Medulla oblongata (tissue), 1 donor: ENCODE data around the gene HAPLN3.

Experiments
- DNase-seq: peaks from one replicate; pipeline ENCODE4 v3.0.0-alpha.2; 2015; ENCODE audit errors: extremely low spot score

HAPLN3 gene

DNA sequence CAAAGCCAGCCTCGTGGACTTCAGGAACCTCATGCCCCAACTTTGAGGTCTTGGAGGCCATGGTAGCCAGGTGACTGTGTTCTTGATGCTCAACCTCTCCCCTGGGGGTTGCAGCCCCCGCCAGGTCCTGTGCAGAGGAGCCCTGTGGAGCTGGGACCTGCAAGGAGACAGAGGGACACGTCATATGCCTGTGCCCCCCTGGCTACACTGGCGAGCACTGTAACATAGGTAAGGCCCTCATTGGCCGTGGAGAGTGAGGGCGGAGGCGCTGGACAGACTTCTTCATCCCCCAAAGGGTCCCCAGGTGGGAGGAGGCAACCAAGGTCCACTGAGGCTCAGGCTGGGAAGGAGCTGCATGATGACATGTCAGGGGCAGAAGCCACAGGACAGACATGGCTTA is 35.1 kb downstream of the HAPLN3 start:
- DNase-seq, result no peak

DNA sequence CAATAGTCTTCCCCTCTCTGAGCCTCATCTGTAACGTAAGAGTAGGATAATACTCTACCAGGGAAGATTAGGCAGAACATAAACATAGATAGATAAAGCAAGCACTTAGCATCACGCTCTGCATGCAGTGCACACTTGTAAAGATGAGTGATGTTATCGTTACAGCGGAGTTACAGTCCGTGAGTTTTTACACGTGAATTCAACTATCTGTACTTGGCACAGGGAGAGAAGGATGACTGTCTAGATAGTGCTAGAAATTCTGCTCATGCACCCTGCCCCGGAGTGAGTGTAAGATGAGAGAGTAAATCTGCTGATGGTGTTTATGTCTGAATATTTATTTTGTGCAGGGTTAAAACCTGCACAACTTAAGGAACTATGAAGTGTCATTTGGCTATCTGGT is 35.8 kb downstream of the HAPLN3 start:
- no peak for DNase-seq

DNA sequence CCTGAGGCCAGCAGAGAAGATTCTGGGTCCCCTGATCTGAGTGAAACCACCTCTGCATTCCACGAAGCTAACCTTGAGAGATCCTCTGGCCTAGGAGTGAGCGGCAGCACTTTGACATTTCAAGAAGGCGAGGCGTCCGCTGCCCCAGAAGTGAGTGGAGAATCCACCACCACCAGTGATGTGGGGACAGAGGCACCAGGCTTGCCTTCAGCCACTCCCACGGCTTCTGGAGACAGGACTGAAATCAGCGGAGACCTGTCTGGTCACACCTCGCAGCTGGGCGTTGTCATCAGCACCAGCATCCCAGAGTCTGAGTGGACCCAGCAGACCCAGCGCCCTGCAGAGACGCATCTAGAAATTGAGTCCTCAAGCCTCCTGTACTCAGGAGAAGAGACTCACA is 36.4 kb downstream of the HAPLN3 start:
- DNase-seq, result no peak

DNA sequence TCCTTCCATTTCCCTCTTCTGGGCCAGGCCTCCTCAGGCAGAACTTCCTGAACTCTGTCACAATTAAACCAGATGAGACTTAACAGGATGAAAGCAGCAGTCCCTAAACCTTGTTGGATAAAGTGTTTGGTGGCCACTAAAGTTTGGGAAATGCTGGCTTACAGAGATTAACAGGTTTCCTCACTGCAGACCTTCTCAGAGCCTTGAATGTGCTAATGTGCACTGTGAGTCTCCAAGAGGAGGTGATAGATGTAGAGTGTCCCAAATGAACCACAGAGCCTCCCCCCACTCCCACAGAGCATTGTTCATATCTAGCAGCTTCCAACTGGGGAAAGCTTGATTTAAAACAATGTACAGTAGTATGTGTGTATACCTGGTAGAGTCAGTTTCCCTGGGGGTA is 42.9 kb downstream of the HAPLN3 start:
- no peak for DNase-seq

DNA sequence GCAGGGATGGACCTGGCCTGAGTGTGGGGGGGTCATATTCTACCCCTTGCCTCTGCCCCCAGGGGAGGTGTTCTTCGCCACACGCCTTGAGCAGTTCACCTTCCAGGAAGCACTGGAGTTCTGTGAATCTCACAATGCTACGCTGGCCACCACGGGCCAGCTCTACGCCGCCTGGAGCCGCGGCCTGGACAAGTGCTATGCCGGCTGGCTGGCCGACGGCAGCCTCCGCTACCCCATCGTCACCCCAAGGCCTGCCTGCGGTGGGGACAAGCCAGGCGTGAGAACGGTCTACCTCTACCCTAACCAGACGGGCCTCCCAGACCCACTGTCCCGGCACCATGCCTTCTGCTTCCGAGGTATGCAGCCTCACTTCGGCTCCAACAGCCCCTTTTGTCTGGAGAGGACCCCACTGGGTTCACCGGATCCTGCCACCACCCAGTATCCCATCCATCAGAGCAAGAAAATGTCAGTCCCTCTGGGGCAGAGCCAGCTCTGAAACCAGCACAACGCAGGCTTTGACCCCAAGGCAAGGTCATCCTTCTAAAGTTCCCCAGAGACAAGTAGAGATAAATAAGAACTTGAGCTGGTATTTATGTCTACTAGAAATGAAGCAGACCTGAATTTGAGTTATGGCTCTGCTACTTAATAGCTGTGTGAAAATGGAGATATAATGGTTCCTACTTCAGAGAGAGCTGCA is 45.8 kb downstream of the HAPLN3 start:
- DNase-seq, result no peak

DNA sequence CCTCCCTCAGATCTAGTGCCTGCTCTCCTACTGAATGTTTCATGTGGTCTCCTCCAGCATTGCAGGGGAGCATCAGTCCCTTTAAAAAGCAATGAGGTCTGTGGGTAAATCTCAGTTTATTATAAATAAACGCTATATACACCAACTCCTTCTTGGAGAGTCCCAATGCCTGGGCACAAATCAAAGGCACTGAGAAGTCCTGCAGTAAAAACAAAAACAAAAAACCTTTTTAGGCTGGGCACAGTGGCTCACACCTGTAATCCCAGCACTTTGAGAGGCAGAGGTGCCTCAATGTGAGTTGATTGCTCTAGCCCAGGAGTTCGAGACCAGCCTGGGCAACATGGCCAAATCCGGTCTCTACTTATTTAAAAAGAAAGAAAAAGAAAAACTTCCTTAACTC is 47.1 kb downstream of the HAPLN3 start:
- no peak for DNase-seq

DNA sequence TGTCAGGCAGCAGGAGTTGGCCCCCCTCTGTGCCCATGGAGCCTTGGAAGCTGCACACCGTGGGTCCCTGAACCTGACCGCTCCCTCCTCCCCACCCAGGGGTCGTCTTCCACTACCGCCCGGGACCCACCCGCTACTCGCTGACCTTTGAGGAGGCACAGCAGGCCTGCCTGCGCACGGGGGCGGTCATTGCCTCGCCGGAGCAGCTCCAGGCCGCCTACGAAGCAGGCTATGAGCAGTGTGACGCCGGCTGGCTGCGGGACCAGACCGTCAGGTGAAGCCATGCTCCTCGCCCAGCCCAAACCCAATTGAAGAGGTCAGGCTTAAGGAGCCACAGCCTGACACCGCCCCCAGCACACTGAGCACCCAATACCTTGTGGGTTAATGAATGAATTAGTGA is 48.2 kb downstream of the HAPLN3 start:
- no peak for DNase-seq

DNA sequence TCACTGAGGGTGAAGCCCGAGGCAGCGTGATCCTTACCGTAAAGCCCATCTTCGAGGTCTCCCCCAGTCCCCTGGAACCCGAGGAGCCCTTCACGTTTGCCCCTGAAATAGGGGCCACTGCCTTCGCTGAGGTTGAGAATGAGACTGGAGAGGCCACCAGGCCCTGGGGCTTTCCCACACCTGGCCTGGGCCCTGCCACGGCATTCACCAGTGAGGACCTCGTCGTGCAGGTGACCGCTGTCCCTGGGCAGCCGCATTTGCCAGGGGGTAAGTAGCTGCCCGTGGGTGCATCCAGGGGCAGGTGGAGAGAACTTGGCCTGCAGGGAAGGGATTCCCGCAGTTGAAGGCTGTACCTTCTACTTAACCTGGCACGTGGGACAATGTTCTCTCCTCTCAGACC is 49.7 kb downstream of the HAPLN3 start:
- DNase-seq, result no peak

DNA sequence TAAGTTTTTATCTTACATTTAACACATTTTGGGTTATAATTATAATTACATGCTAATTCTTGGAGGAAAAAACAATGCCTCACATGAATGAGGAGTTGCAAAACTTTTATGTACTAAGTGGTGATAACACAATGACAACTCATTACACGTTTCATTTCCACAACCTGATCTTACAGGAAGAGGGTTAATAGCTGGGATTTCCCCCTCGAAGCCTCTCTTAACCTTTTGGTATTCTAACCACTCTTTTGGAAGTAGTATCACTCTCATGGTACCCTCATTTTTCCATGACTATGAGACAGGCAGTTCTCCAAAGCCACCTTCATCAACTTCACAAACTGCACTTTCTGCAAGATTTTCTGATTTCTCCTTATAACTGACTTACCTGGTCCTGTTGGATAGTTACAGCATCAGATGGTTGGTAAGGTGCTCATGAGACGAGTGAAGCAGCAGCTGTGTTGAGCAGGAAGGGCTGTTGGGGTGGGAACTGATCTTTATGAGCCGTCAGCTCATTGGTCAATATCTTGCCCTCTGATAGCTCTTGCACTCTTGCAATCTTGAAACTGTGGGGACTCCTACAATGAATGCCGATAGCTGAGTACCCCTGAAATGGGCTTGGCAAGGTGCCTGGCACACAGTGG is 50.5 kb downstream of the HAPLN3 start:
- no peak for DNase-seq

DNA sequence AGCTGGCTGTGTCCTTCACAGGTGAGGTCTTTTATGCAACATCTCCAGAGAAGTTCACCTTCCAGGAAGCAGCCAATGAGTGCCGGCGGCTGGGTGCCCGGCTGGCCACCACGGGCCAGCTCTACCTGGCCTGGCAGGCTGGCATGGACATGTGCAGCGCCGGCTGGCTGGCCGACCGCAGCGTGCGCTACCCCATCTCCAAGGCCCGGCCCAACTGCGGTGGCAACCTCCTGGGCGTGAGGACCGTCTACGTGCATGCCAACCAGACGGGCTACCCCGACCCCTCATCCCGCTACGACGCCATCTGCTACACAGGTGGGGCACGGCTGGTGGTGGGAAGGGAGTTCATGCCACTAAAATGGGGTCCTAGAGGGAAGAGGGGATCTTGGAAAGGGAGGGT is 52.0 kb downstream of the HAPLN3 start:
- no peak for DNase-seq

DNA sequence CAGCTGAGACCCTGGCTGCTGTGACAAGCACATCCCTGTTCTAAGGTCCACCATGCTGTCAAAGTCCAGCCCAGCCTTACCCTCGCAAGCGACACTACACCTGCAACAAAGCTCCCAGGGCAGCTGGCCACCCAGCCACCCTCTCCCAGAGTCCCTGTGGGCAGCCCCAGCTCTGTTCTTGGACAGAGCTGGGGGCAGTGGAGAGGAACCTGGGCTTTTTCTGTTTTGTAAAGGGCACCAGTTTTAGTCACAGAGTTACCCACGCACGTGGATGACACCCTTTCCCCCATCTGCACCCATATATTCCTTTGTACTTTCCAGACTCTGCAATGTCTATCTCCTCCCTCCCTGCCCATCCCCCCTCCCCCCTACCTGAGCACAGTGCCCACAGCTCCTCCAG is 53.2 kb downstream of the HAPLN3 start:
- no peak for DNase-seq

DNA sequence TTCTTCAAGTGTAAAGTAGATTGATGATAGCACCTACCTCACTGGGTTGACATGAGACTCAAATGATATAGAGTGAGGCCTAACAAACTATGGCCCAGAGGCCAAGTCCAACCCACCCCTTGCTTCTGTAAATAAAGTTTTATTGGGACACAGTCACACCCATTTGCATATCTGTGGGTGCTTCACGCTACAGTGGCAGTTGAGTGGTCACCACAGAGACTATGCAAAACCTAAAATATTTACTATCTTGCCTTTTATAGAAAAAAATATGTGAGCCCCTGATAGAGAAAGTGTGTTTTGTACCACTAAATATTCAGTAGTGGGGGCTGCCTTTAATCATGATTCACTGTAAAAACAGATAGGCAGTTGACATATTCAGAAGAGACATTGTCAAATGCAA is 54.1 kb downstream of the HAPLN3 start:
- no peak for DNase-seq

DNA sequence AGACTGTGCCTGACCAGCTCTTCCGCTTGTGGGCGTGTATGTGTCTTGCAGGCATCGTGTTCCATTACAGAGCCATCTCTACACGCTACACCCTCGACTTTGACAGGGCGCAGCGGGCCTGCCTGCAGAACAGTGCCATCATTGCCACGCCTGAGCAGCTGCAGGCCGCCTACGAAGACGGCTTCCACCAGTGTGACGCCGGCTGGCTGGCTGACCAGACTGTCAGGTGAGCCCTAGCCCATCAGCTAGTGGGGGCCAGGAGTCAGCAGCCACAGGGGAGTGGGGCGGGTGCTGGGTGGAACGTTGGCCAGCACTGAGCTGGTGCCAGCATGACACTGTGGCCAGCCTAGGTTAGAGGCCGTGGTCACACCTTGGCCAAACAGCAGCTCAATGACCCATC is 55.4 kb downstream of the HAPLN3 start:
- DNase-seq, result no peak

DNA sequence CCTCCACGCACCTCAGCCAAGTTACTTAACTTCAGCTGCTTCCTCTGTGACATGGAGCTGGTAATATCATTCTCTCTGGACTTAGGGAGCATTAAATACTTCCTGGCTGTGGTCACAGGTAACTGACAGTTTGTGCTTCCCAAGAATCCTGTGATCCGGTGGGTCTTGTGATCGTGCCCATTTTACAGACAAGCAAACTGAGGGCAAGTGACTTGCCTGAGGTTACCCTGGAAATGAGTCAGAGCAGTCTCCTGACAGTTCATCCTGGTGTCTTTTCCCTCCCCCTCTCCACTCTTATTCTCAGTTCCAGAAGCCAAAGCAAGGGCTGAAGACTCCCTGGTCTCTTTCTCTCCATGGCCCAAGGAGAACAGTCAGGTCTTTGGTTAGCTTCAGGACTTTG is 56.2 kb downstream of the HAPLN3 start:
- DNase-seq, result no peak

DNA sequence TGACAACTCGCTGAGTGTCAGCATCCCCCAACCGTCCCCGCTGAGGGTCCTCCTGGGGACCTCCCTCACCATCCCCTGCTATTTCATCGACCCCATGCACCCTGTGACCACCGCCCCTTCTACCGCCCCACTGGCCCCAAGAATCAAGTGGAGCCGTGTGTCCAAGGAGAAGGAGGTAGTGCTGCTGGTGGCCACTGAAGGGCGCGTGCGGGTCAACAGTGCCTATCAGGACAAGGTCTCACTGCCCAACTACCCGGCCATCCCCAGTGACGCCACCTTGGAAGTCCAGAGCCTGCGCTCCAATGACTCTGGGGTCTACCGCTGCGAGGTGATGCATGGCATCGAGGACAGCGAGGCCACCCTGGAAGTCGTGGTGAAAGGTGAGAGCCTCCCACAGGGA is 56.7 kb downstream of the HAPLN3 start:
- no peak for DNase-seq

DNA sequence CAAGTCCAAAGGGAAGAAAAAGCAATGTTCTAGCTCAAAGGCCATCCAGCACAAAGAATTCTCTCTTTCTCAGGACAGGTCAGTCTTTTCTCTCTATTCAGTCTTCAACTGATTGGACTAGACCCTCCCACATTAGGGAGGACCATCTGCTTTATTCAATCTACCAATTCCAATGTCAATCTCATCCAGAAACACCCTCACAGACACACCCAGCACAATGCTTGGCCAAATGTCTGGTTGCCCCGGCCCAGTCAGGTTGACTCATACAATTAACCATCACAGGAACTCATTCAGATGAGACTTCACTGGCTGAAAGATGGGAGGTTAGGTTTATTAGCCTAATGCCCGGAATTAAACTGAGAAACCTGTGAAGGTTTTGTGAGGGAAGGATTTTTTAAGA is 59.7 kb downstream of the HAPLN3 start:
- no peak for DNase-seq

DNA sequence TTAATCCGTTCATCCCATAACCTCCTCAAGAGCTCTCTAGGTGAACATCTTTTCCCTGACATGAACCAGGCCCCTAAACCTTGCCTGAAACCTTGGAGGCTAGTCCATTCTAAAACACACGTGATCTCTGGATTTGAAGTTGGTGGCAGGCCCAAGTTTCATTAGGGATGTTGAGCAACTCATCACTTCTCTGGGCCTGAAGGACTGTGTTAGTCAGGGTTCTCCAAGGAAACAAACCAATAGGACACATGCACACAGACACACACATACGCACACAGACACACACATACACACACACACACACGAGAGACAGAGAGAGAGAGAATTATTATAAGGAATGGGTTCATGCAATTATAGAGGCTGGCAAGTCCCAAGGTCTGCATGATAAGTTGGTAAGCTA is 60.2 kb downstream of the HAPLN3 start:
- no peak for DNase-seq

DNA sequence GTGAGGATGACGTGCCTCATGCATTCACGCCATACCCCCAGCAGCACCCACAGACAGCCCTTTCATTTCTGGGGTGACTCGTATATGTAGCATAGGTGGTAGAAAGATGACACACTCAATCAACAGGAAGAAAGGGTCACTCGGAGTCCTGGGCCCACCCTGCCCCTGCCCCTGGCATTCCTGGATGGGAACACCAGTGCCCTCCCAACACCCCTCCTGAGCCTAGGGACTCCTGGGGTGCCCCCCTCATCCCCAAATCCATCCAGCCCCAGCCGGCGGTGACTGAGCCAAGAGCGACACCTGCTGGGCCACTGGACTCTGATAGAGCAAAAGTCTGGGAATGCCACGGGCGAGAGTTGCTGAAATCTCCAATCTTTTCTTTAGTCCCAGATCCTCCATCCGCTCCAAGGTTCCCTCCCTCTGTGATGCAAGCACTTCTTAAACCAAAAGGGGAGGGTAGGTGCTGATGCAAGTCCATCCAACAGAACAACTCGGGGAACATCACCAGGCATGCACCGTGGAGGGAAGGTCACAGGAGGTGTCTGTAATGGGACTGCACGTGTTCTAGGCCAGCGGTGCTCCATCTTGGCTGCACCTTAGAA is 61.0 kb downstream of the HAPLN3 start:
- peak; percentile 75 for DNase-seq

DNA sequence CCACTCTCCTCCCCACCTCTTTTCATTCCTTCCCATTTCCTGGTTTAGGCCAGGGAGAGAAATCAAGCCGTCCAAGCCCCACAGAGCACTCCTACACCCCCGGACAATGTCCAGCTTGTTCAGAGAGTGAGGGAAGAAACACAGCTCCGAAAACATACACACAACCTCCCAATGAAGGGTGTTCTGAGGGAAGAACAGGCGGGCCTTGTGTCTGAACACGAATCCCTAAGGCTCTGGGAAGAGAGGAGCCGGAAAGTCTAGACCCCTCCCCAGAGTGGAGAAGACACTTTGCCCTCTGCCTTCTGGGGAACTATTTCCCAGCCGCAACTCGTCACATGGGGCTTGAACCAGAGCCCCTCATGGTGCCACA is 61.6 kb downstream of the HAPLN3 start:
- DNase-seq, result peak; percentile 27

DNA sequence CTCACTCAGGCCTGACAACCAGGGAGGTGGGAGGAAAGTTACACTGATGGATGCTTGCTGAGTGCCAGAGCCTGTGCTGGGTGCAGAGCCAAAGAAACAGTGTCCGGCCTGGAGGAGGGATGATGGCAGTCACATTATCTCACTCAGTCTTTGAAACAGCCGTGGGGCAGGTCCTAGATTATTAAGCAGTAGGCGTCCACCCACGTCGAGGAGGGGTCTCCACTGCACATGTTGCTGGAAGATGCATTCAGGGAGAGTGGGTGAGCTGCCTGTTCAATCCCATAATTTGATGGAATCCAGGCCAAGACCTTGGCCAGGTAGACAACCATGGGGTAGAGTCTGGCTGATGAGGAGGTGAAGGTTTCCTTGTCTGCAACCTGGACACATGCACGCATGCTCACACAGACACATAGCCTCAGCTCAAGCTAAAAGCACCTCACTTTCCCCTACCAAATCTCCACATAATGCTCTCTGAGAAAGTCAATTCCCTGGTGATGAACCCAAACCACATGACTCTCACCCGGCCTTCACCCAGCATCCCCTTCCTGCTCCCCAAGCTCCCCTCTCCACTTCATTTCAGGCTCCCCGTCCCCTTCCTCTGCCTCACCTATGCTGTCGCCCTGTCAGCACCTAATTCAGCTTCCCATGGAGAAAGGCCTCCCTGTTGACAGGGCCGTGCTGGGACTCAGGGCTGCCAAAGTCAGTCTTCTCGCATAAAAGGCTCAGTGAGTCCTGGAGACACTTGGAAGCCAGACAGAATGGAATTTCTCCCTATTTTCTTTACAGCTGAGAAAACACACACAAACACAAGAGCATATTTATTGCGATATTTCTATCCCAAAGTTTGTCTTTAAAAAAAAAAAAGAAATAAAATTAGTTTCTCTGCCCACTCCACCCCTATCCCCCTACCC is 62.3 kb downstream of the HAPLN3 start:
- DNase-seq, result peak; percentile 50

DNA sequence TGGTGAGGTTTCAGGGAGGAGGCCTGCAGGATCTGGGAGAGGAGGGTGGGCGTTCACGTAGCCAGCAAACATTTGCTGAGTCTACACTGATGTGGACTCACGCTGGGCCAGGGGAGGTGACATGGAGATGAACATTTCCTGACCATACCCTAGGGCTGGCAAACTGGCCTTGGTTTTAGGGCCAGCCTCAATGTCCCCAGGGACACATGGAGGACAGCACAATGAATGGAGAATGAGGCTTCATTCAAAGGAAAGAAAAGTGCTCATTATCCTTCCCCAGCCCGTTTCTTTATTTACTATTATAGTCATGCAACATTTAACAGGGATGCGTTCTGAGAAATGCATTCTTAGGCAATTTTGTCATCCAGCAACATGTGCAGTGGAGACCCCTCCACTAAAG is 65.3 kb downstream of the HAPLN3 start:
- no peak for DNase-seq

DNA sequence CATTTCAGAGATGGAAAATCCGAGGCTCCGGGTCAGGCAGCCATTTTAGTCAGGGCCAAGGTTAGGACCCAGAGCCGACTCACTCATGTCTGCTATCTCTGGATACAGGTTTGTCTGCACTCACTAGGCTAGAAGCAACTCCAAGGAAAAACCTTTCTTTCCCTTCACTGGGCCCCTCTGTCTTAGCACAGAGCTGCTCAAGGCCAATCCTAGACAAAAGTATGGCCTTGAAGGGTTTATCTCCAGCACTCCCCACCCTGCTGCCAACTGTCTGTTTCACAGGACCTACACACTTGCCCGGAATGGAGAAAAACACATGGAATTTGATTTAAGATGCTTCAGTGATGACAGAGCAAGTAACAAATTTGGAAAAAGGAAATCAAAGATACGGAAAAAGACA is 66.6 kb downstream of the HAPLN3 start:
- no peak for DNase-seq
